HG03565 (cell line): ENCODE results near the gene SUN5.
"Not testable (repeated sequence)": the region's sequence is repeated elsewhere in the genome, so short reads cannot be mapped to it uniquely, and the experiment has no call there.

Experiments used
- ATAC-seq: cut with Tn5 transposase; IDR thresholded peaks from one replicate; pipeline ENCODE4 v1.9.1; 2021; ENCODE audit warnings: mild to moderate bottlenecking, moderate library complexity; ENCODE audit not compliant: unreplicated experiment

Gene SUN5

DNA sequence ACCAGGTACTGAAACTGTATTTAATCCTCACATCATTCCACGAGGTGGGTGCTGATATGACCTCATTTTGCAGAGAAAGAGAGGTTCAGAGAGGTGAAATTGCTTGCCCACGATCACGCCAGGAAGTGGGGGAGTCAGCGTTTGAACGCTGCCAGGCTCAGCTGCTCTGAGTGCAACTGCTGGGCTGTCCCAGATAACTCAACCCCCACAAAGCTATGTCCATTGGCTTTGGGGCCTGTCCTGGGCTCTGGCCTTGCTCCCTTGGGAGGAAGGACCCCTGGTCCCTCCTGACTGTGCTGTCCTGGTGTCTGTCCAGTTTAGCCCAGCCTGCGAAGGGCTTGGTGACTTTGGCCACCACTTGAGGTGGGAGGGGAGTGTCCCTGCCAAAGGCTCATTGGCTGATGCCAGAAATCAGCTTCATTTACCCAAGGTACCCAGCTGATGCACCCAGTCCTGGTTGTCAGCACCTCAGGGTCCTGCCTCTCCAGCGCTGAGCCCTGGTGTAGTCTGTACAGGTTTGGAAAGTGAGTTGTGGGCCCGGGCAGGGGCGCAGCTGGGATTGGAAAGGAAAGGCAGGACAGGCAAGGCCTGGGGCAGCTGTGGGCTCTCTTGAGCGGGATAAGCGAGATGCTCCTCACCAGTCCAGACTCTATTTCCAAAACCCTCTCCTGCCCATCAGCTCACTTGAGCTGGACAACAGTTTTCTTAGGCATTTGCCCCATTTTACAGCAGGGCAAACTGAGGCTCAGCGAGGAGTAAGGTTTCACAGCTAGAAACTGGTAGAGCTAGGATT is 38.5 kb downstream of the SUN5 start:
- ATAC-seq = no peak

- no peak for ATAC-seq
Measured at GRCh38 chr20:32965115-32965514, 39.1 kb downstream of the SUN5 start.

DNA sequence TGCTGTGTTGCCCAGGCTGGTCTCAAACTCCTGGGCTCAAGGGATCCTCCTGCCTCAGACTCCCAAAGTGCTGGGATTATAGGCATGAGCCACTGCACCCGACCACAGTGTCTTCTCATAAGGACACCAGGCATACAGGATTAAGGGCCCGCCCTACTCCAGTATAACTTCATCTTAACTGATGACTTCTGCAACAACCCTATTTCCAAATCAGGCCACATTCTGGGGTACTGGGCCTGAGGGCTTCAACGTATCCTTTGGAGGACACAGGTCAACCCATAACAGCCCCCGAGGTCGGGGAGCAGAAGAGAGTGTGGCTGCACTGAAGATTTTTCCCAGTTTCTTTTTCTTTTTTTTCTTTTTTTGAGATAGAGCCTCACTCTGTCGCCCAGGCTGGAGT is 39.7 kb downstream of the SUN5 start:
- no peak for ATAC-seq

DNA sequence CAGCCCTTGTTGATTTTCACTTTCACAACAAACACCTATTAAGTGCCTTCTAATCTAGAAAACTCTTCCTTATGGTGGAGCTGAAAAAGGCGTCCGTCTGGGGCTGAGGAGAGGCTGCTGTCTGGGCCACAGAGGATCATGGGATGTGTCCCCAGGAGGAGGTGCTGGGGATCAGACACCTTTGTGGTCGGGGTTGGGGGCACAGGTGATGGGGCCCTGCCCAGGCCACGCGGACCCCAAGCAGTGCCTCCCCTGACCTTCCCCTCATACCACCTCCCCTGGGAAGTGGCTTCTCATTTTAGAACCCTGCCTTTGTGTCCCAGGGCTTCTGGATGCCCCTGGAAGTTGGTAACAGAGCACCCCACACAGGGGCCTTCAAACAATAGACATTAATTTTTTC is 41.1 kb downstream of the SUN5 start:
- ATAC-seq = no peak

DNA sequence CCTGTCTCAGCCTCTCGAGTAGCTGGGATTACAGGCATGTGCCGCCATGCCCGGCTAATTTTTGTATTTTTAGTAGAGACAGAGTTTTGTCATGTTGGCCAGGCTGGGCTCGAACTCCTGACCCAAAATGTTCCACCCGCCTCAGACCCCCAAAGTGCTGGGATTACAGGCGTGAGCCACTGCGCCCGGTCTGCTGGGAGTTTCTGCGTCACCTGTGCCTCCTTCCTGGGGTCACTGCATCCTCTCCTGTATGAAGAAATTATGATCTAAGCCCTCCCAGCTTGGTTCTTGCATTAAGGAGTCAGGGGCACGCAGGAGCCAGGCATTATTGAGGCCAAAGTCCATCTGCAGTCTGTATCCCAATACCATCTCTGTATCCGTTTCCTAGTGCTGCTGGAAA is 41.6 kb downstream of the SUN5 start:
- ATAC-seq = not testable (repeated sequence)

DNA sequence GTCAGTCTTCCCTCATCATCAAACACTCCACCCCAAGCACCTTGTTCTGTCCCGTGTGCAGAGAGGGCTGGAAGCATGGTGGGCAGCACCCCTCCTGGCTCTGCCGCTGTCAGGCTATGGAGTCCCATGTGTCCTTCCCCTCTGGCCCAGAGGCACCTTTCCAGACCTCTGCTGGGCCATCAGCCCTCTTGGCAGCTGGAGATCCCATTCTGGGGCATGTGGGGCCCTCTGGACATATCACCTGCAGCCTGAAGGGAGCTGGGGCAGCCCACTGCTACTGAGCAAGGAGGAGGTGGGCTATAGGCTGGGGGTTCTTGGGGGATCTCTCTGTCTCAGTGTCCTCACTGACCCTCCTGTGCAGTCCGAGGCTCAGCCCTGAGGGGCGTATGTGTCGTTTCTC is 42.2 kb downstream of the SUN5 start:
- ATAC-seq = no peak

- no peak for ATAC-seq
Measured at GRCh38 chr20:32960849-32961731, 43.1 kb downstream of the SUN5 start.

DNA sequence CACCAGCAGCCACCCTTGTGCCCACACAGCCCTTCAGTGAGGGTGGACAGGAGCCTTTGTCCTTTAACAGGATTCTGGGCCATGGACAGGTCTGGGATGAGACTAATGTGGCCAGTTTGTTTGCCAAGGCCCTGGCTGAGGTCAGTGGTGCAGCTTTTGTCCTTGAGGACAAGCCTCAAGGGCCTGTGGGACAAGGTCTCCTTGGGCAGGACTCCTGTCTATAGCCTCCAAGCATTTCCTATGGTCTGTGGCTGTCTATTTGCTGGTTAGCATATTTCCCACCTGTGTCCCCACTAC is 44.1 kb downstream of the SUN5 start:
- no peak for ATAC-seq

- ATAC-seq = no peak
Measured at GRCh38 chr20:32959351-32960221, 44.6 kb downstream of the SUN5 start.

DNA sequence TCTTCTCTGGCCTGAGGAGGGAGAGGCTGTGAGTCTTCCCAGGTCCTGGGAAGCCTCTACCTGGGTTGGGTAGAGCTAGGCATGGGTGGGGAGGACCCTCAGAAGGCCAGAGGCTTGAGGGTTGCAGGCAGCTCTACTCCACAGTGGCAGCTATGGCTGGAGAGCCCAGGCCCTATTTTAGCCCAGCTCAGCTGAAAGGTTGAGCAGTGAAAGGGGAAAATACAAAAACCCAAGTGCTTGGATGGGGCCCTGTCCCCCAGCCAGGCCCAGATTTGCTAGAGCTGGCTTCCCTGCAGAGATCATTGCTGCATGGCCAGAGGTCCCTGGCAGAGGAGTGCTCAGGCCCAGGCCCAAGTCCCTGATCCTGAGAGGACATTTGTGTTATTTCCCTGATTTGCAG is 45.7 kb downstream of the SUN5 start:
- no peak for ATAC-seq

DNA sequence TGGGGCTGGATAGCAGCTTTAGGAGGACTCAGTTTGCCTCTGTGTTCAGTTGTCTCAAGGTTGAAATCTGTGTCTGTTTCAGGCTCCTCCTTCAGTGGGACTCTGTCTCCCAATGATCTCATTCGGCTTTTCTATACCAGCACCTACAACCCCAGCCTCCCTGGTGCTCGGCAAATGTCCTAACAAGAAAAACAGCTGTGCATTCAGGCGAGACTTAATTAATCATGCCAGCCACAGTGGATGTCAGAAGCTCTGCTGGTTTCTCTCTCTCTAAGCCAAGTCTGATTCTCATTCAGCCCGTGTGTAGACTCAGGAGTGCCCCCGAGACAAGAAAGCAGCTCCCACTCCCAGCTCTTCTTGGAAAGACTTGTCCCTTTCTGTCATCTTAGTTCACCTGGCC is 46.8 kb downstream of the SUN5 start:
- ATAC-seq = no peak

- not testable (repeated sequence) for ATAC-seq
Measured at GRCh38 chr20:32950539-32950938, 53.7 kb downstream of the SUN5 start.

DNA sequence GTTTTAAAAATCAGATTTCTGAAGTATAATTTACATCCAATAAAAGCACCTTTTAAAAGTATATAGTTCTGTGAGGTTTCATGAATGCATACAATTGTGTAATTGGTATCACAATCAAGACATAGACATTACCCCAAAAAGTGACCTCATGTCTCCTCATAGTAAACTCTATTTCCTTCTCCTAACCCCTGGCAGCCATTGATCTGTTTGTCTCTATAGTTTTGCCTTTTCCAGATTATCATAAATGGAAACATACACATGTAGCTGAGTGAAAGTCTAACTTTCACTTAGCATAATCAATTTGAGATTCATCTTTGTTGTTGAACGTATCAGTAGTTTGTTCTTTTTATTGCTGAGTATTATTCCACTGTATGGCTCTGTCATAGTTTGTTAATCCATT is 57.6 kb downstream of the SUN5 start:
- no peak for ATAC-seq

DNA sequence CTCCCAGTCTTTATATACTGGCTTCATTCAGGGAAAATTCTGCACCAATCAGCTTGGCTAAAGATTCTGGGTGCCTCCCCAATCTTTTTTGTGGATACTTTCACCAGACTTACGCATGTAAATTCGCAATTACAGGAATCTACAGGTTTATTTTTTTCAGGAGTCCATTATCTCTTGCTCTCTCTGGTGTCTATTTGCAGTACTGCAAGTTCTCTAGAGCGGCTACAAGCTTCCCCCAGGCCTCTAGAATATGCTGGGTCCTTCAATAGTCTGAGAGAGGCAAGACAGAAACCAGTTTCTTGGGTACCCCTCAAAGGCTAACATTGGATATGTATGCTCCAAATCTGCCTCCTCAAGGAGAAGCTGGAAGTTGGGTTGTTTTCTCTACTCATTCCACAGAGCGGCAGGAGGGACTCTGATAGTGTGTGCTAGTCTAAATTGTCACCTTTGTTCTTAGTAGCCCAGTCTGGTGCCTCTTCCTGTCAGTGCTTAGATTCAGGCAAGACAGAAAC is 58.5 kb downstream of the SUN5 start:
- ATAC-seq = no peak

DNA sequence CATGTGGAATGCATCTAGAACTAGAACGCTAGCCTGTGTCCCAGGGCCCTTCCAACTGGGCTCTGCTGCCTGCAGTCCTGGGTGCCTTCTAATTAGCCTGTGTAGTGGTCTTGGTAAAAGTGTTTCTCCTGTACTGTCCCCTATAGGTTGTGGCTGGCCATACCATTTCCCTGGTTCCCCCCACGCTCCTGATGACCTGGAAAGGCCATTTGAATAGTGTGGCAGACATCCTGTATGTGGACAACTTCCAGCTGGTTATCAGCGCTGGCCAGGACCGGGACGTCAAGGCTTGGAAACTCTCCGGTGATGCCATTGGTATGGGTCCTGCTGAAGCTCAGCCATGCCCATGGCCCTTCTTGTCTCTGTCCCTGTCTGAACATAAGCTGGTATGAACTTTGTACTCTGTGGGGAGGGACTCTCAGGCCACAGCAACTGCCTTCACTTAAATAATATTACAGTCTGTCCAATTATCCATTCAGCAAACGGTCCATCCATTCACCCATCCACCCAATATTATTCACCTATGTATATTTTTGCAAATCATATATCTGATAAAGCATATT is 60.7 kb downstream of the SUN5 start:
- no peak for ATAC-seq

GRCh38 chr20:32941155-32941885 is 62.9 kb downstream of the SUN5 start:
- no peak for ATAC-seq

- no peak for ATAC-seq
Measured at GRCh38 chr20:32934580-32934979, 69.7 kb downstream of the SUN5 start.
